ENCODE measurements around the gene RNASE1.
"Not testable (repeated sequence)": the region's sequence is repeated elsewhere in the genome, so short reads cannot be mapped to it uniquely, and the experiment has no call there.

Gene RNASE1

DNA sequence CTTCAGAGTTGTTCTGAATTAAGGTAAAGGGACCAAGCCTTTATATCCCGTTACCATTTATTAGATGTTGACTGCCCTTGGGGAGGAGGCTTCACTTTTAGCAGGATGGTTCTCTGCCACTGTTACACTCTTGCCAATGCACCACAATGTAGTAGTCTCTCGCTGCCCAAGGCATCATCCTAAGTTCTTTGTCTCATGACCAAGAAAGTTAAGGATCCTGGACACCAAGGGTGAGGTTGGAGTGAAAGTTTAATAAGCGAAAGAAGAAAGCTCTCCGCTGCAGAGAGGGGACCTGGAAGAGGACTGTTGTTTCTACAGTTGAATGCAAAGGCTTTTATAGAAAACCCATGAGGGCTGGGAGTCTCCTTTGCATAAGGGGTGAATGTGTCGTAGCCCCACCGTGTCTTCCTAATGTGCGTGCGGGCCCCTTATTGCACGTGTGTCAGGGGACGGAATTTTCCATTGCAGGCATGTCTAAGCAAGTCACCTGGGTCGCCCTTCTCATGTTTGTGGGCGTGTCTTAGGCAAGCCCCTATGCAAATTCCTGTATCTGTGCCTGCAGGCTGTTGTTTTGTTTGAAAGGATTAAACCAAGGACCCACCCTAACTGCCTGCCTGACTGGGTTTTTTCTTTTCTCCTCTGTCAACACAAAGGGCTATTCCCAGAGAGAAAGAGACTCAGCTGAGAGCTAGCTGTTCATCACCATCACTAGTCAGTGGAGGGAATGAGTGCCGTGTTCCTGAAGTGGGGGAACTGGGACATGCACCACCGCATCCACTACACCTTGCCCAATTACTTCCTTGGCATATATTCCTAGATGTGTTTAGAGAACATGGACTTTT, 17.6 kb upstream of the RNASE1 start:
- DNase-seq (ENCODE audit: low read depth in 2 of 2), result no peak
- H3K4me3 ChIP-seq (replicated peaks in 1 of 2; ENCODE audit: low read depth in 2 of 2, low read length in 2 of 2), result no peak overlapping the region
- TF ChIP-seq, protein P1, sequence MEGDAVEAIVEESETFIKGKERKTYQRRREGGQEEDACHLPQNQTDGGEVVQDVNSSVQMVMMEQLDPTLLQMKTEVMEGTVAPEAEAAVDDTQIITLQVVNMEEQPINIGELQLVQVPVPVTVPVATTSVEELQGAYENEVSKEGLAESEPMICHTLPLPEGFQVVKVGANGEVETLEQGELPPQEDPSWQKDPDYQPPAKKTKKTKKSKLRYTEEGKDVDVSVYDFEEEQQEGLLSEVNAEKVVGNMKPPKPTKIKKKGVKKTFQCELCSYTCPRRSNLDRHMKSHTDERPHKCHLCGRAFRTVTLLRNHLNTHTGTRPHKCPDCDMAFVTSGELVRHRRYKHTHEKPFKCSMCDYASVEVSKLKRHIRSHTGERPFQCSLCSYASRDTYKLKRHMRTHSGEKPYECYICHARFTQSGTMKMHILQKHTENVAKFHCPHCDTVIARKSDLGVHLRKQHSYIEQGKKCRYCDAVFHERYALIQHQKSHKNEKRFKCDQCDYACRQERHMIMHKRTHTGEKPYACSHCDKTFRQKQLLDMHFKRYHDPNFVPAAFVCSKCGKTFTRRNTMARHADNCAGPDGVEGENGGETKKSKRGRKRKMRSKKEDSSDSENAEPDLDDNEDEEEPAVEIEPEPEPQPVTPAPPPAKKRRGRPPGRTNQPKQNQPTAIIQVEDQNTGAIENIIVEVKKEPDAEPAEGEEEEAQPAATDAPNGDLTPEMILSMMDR (IDR thresholded peaks at IDR 0.05; ENCODE audit: low read depth, low read length), result no peak

DNA sequence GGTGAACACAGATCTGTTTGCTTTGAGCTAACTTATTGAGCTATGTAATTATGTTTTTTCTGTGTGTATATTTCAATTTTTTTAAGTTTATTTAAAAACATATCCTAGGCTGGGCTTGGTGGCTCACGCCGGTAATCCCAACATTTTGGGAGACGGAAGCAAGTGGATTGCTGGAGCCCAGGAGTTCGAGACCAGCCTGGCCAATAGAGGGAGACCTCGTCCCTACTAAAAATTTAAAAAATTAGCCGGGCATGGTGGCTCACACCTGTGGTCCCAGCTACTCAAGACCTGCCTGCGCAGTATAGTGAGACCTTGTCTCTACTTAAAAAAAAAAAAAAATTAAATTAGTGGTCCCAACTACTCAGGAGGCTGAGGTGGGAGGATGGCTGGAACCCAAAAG, 16.2 kb upstream of the RNASE1 start:
- no peak overlapping the region for H3K4me3 ChIP-seq (replicated peaks in 1 of 2; ENCODE audit: low read depth in 2 of 2, low read length in 2 of 2)
- no peak for DNase-seq (ENCODE audit: low read depth in 2 of 2)
- TF ChIP-seq, protein P1 (IDR thresholded peaks at IDR 0.05; ENCODE audit: low read depth, low read length), result no peak

DNA sequence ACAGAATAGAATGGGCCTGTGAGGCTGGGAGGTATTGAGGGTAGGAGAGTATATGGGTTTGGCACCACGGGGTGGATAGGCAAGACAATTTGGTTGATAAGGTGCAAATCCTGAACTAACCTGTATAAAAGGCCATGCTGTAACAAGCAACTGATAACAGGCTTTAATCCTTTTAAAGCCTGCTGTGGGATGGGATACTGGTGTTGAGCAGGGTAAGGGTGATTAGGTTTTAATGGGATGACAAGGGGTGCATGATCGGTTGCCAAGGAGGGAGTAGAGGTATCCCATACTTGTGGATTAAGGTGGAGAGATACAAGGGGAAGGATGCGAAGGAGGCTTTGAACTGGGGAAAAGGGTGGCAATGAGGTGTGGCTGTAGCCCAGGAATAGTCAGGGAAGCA, 13.3 kb upstream of the RNASE1 start:
- DNase-seq (ENCODE audit: low read depth in 2 of 2), result not testable (repeated sequence)

DNA sequence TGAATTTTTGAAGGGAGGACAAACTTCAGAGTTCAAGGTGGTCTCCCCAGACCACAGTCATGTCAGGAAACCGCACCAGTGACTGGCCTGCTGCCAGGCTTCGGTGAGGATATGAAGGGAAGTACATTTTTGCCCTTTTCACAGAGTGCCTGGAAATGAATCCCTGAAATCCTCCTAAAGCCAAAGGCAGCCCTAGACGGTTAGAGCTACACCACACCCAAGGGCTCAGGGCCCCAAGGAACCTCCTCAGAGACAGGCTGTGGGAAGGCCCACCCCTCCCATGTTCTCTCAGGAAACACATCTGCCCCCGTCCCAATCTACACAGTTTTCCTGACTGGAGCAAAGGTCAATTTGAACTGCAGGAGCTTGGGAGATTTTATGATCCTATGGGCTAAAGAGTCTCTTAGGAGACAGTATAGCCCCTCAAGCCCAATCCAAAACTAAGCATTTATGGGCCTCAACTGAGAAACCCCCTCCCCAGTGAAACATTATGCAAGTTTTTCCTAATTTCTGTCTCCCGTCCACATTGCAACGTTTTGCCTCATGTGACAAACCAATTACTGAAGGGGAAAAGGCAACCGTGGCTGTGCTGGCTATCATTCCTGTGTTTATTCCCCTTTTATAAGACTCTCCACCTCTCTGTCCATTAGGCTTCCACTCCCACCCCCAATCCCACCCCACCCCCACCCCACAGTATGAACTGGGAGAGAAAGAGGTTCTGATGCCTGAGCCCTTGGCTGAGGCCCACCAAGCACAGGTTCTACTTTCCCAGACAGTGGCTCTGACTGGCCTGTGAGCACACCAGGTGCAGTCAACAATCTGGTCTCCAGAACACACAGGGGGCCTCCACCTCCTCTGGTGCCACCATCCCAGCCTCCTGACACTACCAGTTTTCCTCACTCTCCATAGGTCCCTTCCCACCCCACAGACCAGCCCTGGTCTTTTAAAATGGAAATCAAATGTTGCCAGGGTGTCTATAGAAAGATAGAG, 9.6 kb upstream of the RNASE1 start:
- TF ChIP-seq, protein P1 (IDR thresholded peaks at IDR 0.05; ENCODE audit: low read depth, low read length), result no peak
- H3K4me3 ChIP-seq (replicated peaks in 1 of 2; ENCODE audit: low read depth in 2 of 2, low read length in 2 of 2), result no peak overlapping the region

More for the DNA sequence above, 13.3 kb upstream of the RNASE1 start:
- H3K4me3 ChIP-seq (replicated peaks in 1 of 2; ENCODE audit: low read depth in 2 of 2, low read length in 2 of 2), result not testable (repeated sequence)

DNA sequence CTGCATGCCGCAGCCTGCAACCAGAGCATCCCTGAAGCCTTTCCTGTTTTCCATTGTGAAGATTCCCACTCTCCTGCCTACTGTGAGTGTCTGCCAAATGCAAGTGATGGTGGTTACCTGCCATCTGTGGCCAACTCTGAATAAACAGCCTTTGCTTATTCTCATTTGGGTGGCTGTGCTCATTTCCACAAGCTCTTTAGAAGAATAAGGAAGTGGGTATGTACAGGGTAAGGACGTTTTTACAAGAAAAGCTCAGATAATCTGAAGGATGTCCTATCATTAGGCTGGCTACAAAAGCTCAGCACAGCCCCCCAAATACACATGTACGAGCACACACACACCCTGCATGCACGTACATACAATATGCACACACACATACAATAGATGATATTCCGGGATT, 7.3 kb upstream of the RNASE1 start:
- TF ChIP-seq, protein P1 (IDR thresholded peaks at IDR 0.05; ENCODE audit: low read depth, low read length), result no peak
- no peak overlapping the region for H3K4me3 ChIP-seq (replicated peaks in 1 of 2; ENCODE audit: low read depth in 2 of 2, low read length in 2 of 2)
- DNase-seq (ENCODE audit: low read depth in 2 of 2), result no peak

More for the DNA sequence above, 9.6 kb upstream of the RNASE1 start:
- no peak for DNase-seq (ENCODE audit: low read depth in 2 of 2)

DNA sequence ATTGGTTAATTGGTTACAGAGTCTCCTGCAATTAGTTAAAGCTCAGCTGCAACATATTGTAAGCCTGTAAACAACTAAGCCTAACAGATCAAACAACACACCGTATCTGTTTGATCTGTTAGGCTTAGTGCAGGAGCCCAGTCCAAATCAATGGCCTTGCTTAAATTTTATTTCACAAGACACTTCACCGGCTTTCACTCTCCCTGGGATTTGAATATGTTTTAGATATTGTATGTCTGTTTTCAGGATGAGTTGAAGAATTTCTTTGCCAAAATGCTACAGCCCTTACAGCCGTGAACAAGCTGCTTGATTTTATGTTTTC, 5.5 kb upstream of the RNASE1 start:
- H3K4me3 ChIP-seq (replicated peaks in 1 of 2; ENCODE audit: low read depth in 2 of 2, low read length in 2 of 2), result no peak overlapping the region
- DNase-seq (ENCODE audit: low read depth in 2 of 2), result no peak
- TF ChIP-seq, protein P1 (IDR thresholded peaks at IDR 0.05; ENCODE audit: low read depth, low read length), result no peak

All from cardiac fibroblast (primary cell).